Measurements from ENCODE around the gene RFPL1.
"Not testable (repeated sequence)": the region's sequence is repeated elsewhere in the genome, so short reads cannot be mapped to it uniquely, and the experiment has no call there.

The RFPL1 gene

GRCh38 chr22:29478326-29479276 is 40.2 kb downstream of the RFPL1 start:
- DNase-seq (ENCODE audit: low read depth): no peak

GRCh38 chr22:29479417-29480261 is 41.3 kb downstream of the RFPL1 start, which contains the start of gene NEFH:
TSS of gene NEFH (plus strand) at chr22:29480218. CDS start at chr22:29480263, 45 bp downstream.
- no peak for DNase-seq (ENCODE audit: low read depth)

DNA sequence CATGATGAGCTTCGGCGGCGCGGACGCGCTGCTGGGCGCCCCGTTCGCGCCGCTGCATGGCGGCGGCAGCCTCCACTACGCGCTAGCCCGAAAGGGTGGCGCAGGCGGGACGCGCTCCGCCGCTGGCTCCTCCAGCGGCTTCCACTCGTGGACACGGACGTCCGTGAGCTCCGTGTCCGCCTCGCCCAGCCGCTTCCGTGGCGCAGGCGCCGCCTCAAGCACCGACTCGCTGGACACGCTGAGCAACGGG is 41.8 kb downstream of the RFPL1 start:
- no peak for DNase-seq (ENCODE audit: low read depth)

GRCh38 chr22:29480512-29481264 is 42.3 kb downstream of the RFPL1 start:
- no peak for DNase-seq (ENCODE audit: low read depth)

DNA sequence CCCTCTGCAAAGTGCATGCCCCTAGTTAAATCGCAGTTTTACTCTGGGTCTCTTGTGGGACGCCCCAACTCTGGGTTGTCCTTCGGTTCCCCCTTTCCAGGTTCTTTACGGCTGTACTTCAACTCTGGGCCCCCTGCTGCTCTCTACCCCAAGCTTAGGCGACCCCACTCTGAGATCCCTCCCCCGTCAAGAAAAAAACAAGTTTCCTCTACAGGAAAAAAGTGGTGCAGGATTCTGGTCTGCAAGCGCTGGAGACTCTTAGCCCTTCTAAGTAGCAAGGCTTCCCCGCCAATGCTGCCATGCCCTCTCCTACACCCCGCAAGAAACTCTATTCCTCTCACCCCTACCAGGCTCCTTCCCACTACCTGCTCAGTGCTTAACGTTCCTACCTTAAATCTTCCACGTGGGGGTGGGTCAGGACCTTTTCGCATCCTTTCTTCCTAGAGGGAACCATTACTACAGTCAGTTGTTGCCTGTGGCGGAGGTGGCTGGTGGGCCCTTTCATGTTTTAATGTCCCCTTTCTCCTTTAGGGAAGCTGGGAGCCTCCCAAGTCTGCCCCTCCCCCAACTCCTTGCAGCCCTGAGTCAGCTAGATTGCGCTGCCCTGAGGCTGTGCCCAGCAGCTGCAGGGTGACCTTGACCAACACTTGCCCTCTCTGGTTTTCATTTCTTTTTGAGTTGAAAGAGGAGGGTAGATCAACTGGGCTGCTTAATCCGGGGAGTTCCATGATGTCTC is 43.0 kb downstream of the RFPL1 start:
- DNase-seq (ENCODE audit: low read depth): no peak

- DNase-seq (ENCODE audit: low read depth): no peak
Observed at GRCh38 chr22:29482253-29482652, 43.9 kb downstream of the RFPL1 start.

DNA sequence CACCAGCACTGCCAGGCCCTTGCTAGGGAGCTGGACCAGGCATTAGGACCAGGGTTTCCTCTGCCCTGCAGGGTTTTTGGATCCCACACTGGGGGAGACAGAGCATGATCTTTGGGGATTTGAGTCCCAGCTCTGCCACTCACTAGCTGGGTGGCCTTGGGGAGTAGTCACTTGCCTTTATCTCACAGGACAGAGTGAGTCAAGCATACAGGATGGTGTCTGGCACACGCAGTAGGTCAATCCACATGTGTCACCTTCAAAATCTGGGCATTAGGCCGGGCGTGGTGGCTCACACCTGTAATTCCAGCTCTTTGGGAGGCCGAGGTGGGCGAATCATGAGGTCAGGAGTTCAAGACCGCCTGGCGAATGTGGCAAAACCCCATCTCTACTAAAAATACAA is 44.3 kb downstream of the RFPL1 start:
- no peak for DNase-seq (ENCODE audit: low read depth)

DNA sequence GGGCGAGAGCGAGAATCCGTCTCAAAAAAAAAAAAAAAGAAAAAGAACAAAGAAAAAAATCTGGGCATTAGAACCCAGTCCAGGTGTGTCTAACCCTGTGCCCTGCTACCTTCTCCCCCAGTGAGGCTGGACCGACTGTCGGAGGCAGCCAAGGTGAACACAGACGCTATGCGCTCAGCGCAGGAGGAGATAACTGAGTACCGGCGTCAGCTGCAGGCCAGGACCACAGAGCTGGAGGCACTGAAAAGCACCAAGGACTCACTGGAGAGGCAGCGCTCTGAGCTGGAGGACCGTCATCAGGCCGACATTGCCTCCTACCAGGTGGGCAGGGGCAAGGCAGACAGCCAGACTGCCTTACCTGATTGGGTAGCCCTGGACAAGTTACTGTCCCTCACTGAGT is 44.9 kb downstream of the RFPL1 start:
- DNase-seq (ENCODE audit: low read depth): no peak

DNA sequence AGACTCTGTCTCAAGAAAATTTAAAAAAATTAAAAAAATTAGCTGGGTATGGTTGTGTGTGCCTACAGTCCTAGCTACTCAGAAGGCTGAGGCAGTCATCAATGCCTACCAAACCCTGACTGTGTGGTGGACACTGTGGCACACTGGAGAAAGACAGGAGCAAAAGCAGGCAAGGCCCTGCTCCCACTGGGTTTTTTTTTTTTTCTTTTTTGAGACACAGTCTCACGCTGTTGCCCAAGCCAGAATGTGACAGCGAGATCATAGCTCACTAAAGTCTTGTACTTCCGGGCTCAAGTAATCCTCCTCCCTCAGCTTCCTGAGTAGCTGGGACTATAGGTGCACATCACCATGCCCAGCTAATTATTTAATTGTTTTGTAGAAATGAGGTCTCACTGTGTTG is 46.3 kb downstream of the RFPL1 start:
- DNase-seq (ENCODE audit: low read depth): no peak

- DNase-seq (ENCODE audit: low read depth): no peak
Observed at GRCh38 chr22:29485448-29485847, 47.1 kb downstream of the RFPL1 start.

GRCh38 chr22:29487426-29487986 is 49.1 kb downstream of the RFPL1 start:
- no peak for DNase-seq (ENCODE audit: low read depth)

- DNase-seq (ENCODE audit: low read depth): not testable (repeated sequence)
Observed at GRCh38 chr22:29489127-29489780, 50.9 kb downstream of the RFPL1 start.

GRCh38 chr22:29491012-29491411 is 52.6 kb downstream of the RFPL1 start:
- no peak for DNase-seq (ENCODE audit: low read depth)

Measured in stimulated activated CD8-positive, alpha-beta memory T cell treated with anti-CD3 and anti-CD28 coated beads, Interleukin-15, amount 100 ng/mL, for 1 hour (primary cell).